ENCODE measurements around the gene FASN. TPM values are rescaled to one million over a fixed set of nuclear protein-coding genes. Genes with fewer than 3 reads are reported as not detected.
A peak's percentile ranks its signal among the peaks of the same experiment; 100 is the strongest.
"Not testable (repeated sequence)": the region's sequence is repeated elsewhere in the genome, so short reads cannot be mapped to it uniquely, and the experiment has no call there.

The FASN gene
- total RNA-seq, 2 donors from 2014 or later = 90.5 to 91.2 TPM

DNA sequence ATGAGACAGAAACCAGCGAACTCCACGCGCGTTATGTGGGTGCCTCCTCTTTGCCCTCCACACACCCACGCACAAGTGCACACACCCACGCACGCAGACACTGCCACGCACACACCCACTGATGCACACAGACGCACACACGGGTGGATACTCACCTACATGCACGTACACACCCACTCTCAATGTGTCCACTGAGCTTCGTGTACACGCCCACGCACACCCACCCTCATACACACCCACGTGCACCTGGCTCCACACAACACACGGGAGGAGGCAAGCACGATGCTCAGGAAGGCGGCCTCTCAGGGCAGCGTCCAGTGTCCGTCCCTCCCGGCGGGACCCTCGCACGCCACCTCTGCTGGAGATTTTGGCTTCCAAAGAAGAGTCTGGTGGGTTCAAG, 50.7 kb downstream of the FASN start:
- ATAC-seq (replicated peaks in 1 of 2) (no peak), DNase-seq (no peak)
- H3K27ac Mint-ChIP-seq = no peak overlapping the region
- H3K4me3 Mint-ChIP-seq = no peak overlapping the region
- H3K36me3 Mint-ChIP-seq (ENCODE audit: insufficient read depth in 2 of 2) = no peaks in the 10 kb centered on the region
- H3K27me3 Mint-ChIP-seq (ENCODE audit: low read depth) = no peaks in the 10 kb centered on the region
- peaks cover 7% of the 10 kb centered on the region for H3K4me1 Mint-ChIP-seq (ENCODE audit: low read depth)
- no peaks in the 10 kb centered on the region for H3K9me3 Mint-ChIP-seq

DNA sequence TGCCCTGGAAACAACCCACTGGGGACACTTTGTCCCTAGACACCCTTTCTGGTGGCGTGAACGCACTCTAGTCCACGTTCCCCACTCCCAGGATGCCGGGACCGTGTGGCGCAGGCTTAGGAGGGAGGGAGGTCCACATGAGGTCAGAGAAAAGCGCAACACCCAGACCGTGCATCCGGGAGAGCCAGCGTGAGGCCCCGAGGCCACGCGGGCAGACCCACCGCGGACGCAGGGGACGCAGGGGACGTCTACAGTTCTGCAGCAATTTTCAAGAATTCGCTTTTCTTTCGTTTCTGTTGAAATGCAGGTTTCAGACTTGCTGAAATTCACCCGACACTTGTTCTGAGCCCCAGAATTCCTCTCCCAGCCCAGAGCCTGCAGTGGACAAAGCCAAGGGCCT, 51.1 kb downstream of the FASN start:
- Mint-ChIP-seq H3K9me3 (no peaks in the 10 kb centered on the region), H3K27me3 (ENCODE audit: low read depth) (no peaks in the 10 kb centered on the region), H3K4me3 (no peak overlapping the region), H3K36me3 (ENCODE audit: insufficient read depth in 2 of 2) (no peaks in the 10 kb centered on the region), H3K4me1 (ENCODE audit: low read depth) (peaks cover 7% of the 10 kb centered on the region), H3K27ac (no peak overlapping the region)
- ATAC-seq (replicated peaks in 1 of 2) (no peak), DNase-seq (no peak)

DNA sequence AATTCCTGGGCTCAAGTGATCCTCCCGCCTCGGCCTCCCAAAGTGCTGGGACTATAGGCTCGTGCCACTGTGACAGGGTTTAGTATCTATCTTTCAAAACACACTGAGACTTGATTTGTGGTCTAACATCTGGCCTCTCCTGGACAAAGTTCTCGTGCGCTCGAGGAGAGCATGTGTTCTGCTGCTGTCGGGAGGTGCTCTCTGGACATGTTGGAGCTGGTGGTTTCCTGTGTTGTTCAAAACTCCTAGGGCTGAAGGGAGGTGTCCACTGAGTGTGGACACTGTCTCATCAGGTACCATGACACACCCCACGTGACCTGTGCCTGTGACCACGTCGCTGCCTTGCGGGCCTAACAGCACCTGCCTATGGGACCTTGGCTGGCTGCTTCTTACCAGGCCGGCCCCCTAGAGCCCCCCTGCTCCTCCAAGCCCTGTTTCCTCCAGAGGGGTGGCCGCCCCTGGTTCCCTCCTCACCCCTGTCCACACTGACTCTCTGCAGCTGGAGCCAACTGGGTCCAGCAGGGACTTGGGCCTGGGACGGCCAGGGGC, 52.0 kb downstream of the FASN start:
- H3K27me3 Mint-ChIP-seq (ENCODE audit: low read depth) = no peaks in the 10 kb centered on the region
- H3K4me3 Mint-ChIP-seq = no peak overlapping the region
- H3K27ac Mint-ChIP-seq = no peak overlapping the region
- ATAC-seq (replicated peaks in 1 of 2) (no peak), DNase-seq (no peak)
- H3K4me1 Mint-ChIP-seq (ENCODE audit: low read depth) = peaks cover 7% of the 10 kb centered on the region
- no peaks in the 10 kb centered on the region for H3K36me3 Mint-ChIP-seq (ENCODE audit: insufficient read depth in 2 of 2)
- no peaks in the 10 kb centered on the region for H3K9me3 Mint-ChIP-seq

DNA sequence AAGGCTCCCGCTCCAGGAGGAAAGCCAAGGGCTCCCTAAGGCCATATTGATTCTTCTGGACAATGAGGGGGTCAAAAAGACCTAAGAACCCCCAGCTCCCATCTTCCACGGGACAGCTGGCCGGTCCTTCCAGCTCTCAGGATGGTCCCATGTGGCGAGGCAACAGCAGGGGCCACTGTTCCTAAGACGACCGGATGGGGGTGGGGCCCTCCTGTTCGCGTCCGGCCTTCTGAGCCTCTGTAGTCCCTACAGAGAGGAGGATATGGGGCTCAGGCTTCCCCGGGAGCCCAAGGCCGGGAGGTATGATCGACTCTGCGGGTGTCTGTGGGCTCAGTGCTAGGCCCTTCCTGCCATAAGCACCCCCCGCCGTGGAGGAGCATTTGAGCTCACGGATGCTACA, 54.5 kb downstream of the FASN start:
- H3K9me3 Mint-ChIP-seq = no peaks in the 10 kb centered on the region
- no peak for ATAC-seq (replicated peaks in 1 of 2)
- H3K27ac Mint-ChIP-seq = no peak overlapping the region
- no peak for DNase-seq
- no peaks in the 10 kb centered on the region for H3K4me1 Mint-ChIP-seq (ENCODE audit: low read depth)
- H3K4me3 Mint-ChIP-seq = no peak overlapping the region
- H3K27me3 Mint-ChIP-seq (ENCODE audit: low read depth) = no peaks in the 10 kb centered on the region
- no peaks in the 10 kb centered on the region for H3K36me3 Mint-ChIP-seq (ENCODE audit: insufficient read depth in 2 of 2)

DNA sequence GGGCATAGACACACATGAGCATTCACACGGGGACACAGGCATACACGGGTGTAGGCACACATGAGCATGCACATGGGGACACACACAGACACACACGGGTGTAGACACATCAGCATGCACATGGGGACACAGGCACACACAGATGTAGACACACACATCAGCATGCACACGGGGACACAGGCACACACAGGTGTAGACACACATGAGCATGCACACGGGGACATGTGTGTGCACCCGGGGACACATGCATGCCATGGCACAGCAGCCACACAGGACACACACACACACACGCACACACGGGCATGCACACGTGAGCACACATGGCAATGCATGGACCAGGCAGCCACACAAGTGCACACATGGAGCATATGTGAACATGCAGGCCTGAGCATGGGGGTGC, 55.4 kb downstream of the FASN start:
- no peak overlapping the region for H3K27ac Mint-ChIP-seq
- no peak for ATAC-seq (replicated peaks in 1 of 2)
- H3K36me3 Mint-ChIP-seq (ENCODE audit: insufficient read depth in 2 of 2) = no peaks in the 10 kb centered on the region

DNA sequence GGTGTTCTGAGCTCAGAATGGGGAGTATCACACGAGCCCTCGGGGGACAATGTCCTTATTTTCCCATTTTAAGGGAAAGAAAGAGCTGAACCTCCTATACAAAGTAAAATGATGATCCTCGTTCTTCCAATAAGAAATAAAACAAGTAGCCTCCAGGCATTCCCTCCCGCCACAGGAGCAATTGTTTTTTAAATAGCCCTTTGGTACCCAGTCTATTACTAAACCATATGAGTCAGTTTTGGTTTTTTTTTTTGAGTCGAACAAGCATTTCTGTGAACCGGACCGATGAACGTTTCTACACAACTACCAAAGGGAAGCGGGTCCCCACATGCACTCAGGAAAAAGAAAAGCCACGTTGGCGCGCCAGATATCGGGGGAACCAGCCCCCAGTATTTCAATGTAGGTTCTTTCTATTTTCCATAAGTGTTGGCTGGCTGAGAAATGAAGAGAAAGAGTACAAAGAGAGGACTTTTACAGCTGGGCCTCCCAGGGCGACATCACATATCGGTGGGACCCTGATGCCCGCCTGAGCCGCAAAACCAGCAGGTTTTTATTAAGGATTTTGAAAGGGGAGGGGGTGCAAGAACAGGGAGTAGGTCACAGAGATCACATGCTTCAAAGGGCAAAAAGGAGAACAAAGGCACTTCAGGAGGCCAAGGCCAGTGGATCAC, 56.8 kb downstream of the FASN start:
- H3K36me3 Mint-ChIP-seq (ENCODE audit: insufficient read depth in 2 of 2) = no peaks in the 10 kb centered on the region
- H3K27ac Mint-ChIP-seq = no peak overlapping the region

More for the DNA sequence above, 55.4 kb downstream of the FASN start:
- H3K4me3 Mint-ChIP-seq = no peak overlapping the region
- H3K9me3 Mint-ChIP-seq = no peaks in the 10 kb centered on the region
- no peak for DNase-seq
- peaks cover 7% of the 10 kb centered on the region for H3K4me1 Mint-ChIP-seq (ENCODE audit: low read depth)
- H3K27me3 Mint-ChIP-seq (ENCODE audit: low read depth) = no peaks in the 10 kb centered on the region

DNA sequence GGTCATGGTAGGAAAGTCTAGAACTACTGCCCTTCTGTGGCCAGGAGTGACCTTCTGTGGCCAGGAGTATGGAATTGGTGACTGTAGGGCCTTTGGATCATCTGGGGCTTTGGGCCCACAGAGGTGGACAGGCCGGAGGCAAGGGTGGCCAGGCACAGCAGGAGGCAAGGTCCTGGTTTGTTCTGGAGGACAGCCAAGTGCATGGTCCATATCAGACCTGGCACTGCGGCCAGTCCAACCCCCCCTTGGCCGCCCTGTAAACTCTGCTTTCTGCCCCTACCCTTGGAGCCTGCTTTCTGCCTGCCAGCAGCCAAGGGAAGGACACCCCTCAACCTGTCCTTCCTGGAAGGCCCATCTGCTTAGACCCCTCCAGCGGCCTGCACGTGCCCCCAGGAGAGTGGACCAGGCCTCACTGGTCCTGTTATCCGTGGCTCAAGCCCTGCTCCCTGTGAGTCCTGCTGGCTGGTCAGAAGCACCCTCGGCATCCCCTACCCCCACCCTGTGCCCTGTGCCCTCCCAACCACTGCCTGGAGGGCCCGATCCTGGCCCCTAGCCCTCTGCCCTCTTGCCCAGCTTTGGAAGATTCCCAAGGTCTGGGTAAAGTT, 58.2 kb downstream of the FASN start:
- Mint-ChIP-seq H3K9me3 (no peaks in the 10 kb centered on the region), H3K27ac (no peak overlapping the region), H3K4me3 (no peak overlapping the region), H3K36me3 (ENCODE audit: insufficient read depth in 2 of 2) (no peaks in the 10 kb centered on the region), H3K4me1 (ENCODE audit: low read depth) (peaks cover 8% of the 10 kb centered on the region), H3K27me3 (ENCODE audit: low read depth) (no peaks in the 10 kb centered on the region)
- ATAC-seq (replicated peaks in 1 of 2) (no peak), DNase-seq (no peak)

More for the DNA sequence above, 56.8 kb downstream of the FASN start:
- H3K27me3 Mint-ChIP-seq (ENCODE audit: low read depth) = no peaks in the 10 kb centered on the region
- peaks cover 8% of the 10 kb centered on the region for H3K4me1 Mint-ChIP-seq (ENCODE audit: low read depth)
- ATAC-seq (replicated peaks in 1 of 2) (no peak), DNase-seq (no peak)
- H3K9me3 Mint-ChIP-seq = no peaks in the 10 kb centered on the region
- H3K4me3 Mint-ChIP-seq = no peak overlapping the region

DNA sequence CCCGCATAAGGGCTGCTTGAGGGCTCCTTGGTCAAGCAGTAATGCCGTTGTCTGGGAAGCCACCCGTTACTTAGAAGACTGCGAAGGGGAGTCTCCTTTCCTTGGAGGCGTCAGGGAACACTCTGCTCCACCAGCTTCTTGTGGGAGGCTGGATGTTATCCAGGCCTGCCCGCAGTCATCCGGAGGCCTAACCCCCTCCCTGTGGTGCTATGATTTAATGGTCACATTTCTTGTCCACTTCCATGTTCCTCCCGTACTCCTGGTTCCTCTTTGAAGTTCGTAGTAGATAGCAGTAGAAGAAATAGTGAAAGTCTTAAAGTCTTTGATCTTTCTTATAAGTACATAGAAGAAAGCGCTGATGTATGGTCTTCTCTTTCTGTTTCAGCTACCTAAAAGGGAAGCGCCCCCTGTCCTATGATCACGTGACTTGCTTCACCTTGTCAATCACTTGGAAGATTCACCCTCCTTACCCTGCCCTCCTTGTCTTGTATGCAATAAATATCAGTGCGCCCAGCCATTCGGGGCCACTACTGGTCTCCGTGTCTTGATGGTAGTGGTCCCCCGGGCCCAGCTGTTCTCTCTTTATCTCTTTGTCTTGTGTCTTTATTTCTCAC, 59.1 kb downstream of the FASN start:
- H3K27me3 Mint-ChIP-seq (ENCODE audit: low read depth); H3K4me1 Mint-ChIP-seq (ENCODE audit: low read depth); H3K36me3 Mint-ChIP-seq (ENCODE audit: insufficient read depth in 2 of 2); DNase-seq; H3K9me3 Mint-ChIP-seq; H3K27ac Mint-ChIP-seq; ATAC-seq (replicated peaks in 1 of 2): not testable (repeated sequence)
- H3K4me3 Mint-ChIP-seq = peak overlapping the region; percentile 13 to 42

DNA sequence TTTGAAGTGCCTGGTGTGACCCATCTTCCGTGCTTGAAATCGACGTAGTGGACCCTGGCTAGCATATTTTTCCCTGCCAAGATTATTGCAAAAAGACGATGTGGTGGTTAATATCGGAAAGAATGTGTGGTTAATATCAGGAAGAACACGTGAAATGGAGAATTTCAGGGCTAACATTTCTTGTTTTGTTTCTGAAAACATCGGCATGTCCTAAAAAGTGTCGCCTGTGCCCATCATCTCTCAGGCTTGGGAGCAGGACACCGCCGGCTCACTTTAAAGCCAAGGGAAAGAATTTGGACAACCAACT, 60.2 kb downstream of the FASN start:
- Mint-ChIP-seq H3K9me3 (no peaks in the 10 kb centered on the region), H3K27ac (peak overlapping the region; percentile 41), H3K4me1 (ENCODE audit: low read depth) (peaks cover 11% of the 10 kb centered on the region), H3K36me3 (ENCODE audit: insufficient read depth in 2 of 2) (no peaks in the 10 kb centered on the region), H3K4me3 (peak overlapping the region; percentile 86 to 89), H3K27me3 (ENCODE audit: low read depth) (no peaks in the 10 kb centered on the region)
- DNase-seq (no peak), ATAC-seq (replicated peaks in 1 of 2) (no peak)

DNA sequence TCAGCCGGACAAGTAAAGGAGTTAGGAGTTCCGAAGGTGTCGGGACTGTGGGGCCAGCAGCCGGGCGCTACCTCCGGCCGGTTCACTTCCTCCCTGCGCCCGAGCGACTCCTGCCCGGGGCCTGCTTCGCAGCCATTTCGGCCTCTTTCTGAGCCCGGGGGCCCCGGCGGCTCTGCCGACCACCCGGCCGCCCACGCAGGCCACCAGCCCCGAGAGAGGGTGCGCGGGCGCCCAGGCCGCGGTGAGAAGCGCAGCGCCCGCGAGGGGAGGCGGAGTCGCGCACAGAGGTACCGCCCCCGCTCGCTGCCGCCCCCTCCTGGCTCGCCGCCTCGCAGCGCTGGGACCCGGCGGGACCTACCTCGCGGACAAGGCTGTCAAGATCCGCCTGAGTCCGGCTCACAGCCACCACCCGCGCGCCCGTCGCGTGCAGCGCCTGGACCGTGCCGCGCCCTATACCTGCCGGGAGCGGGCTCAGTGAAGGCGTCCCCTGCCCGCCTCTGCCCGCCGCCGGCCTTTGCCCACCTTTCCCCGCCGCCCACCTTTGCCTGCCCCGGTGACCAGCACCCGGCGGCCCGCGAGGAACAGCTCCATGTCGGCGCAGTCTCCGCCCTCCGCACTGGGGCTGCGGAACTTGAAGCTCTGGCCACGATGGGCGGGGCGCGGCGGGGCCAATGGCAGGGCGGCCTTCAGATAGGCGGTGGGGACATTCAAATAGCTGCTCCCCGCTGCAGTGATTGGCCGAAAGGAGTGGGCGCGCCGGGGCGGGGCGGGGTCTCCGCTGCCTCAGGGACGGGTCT, 60.7 kb downstream of the FASN start, which contains the start of gene DCXR:
Gene DCXR, minus strand, starts transcription at position 606 of the 797 bp plus-strand sequence. Its CDS starts 15 bp downstream, at position 591.
- Mint-ChIP-seq H3K9me3 (no peaks in the 10 kb centered on the region), H3K27ac (peak within 1 kb of the TSS; percentile 41), H3K36me3 (ENCODE audit: insufficient read depth in 2 of 2) (no peaks in the 10 kb centered on the region), H3K4me1 (ENCODE audit: low read depth) (peaks cover 12% of the 10 kb centered on the region), H3K27me3 (ENCODE audit: low read depth) (no peaks in the 10 kb centered on the region), H3K4me3 (peak within 1 kb of the TSS; percentile 86 to 89)
- peak; percentile 99 for DNase-seq
- ATAC-seq (replicated peaks in 1 of 2) = peak; percentile 95 to 96

DNA sequence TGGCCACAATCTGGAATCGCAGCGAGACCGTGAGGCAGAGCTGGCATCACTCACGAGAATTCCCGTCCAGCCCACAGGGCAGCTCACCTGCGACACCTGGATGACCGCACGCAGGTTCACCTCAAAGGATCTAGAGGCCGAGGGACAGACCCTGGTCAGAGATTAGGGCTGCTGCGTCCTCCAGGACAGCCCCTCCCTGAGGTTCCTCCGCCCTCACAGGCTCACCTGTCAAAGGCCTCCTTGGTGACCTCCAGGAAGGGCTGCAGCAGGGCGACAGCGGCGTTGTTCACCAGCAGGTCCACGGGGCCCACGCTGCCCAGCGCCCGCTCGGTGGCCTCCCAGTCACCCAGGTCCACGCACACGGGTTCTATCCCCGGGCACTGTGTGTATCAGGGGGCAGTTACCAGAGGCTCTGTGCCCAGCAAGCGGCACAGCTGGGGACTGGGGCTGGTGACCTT, 61.4 kb downstream of the FASN start:
- ATAC-seq (replicated peaks in 1 of 2) (no peak), DNase-seq (no peak)
- no peaks in the 10 kb centered on the region for H3K36me3 Mint-ChIP-seq (ENCODE audit: insufficient read depth in 2 of 2)
- H3K4me1 Mint-ChIP-seq (ENCODE audit: low read depth) = peaks cover 12% of the 10 kb centered on the region
- no peaks in the 10 kb centered on the region for H3K27me3 Mint-ChIP-seq (ENCODE audit: low read depth)
- no peak overlapping the region for H3K27ac Mint-ChIP-seq
- peak overlapping the region; percentile 86 to 89 for H3K4me3 Mint-ChIP-seq
- no peaks in the 10 kb centered on the region for H3K9me3 Mint-ChIP-seq

DNA sequence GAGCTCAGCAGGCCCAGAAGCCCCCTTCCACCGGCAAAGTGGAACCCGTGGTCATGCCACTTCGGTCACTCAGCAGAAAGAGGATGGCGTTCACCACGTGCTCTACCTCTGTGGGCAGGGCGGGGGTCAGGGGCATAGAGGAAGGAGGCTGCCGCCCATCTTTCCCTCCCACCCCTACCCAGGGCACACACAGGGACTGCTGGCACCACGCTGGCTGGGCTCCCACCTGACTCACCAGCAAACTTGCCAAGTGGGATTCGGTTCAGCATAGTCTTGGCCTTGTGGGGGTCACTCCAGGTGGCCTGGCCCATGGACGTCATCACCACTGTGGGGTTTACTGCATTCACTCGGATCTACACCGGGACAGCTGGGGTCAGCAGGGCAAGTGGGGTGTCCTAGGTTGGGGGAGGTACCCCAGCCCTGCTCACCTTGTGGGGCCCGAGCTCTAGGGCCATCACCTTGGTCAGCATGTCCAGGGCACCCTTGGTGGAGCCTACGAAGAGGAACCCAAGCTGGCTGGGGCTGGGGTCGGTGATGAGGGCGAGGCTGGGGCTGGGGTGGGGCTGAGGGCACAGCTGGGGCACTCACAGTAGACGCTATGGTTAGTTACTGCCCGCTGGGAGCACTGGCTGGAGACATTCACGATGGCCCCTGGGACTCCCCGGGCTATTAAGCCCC, 61.9 kb downstream of the FASN start:
- H3K36me3 Mint-ChIP-seq (ENCODE audit: insufficient read depth in 2 of 2) = no peaks in the 10 kb centered on the region
- no peaks in the 10 kb centered on the region for H3K27me3 Mint-ChIP-seq (ENCODE audit: low read depth)
- H3K4me3 Mint-ChIP-seq = peak overlapping the region; percentile 86 to 89
- no peak overlapping the region for H3K27ac Mint-ChIP-seq
- DNase-seq (no peak), ATAC-seq (replicated peaks in 1 of 2) (no peak)
- H3K9me3 Mint-ChIP-seq = no peaks in the 10 kb centered on the region
- H3K4me1 Mint-ChIP-seq (ENCODE audit: low read depth) = peaks cover 12% of the 10 kb centered on the region
